C4-2B (cell line): ENCODE data around the gene STAG1.

Source experiments
- CTCF ChIP-seq: fragments of 450-650 bp; conservative IDR thresholded peaks from 2 replicates; pipeline ENCODE4 v1.5.1; 2017; ENCODE audit warnings: mild to moderate bottlenecking
- ZFX ChIP-seq: fragments of 450-650 bp; IDR thresholded peaks from 2 replicates; pipeline ENCODE4 v1.6.1; 2017

- no peak for TF ChIP-seq CTCF
- no peak for TF ChIP-seq ZFX
These were observed 286.9 kb downstream of the STAG1 start for GRCh38 chr3:136465296-136465695.
